Thoracic aorta (tissue), 2 donors: ENCODE data around the gene RAPGEFL1. TPM values are rescaled to one million over a fixed set of nuclear protein-coding genes. Genes with fewer than 3 reads are reported as not detected.

ENCODE experiments used
- ATAC-seq: fragments of 150-250 bp; one replicate; pipeline ENCODE4 v1.8.0; 2017; ENCODE audit warnings: low read depth; ENCODE audit not compliant: insufficient number of reproducible peaks, low FRiP score
- DNase-seq: peaks from one replicate; pipeline ENCODE4 v3.0.0-alpha.2; 2020; ENCODE audit warnings: low spot score
- H3K27ac ChIP-seq, 2 donors: fragments of 200-600 bp; sonication (generic); 1 replicate in 1 of 2; 2 replicates in 1 of 2; pipeline ENCODE4 v1.5.1; 2016; ENCODE audit warnings: mild to moderate bottlenecking in 2 of 2, moderate library complexity in 2 of 2
- H3K27me3 ChIP-seq: fragments of 200-600 bp; sonication (generic); replicated peaks from 2 replicates; pipeline ENCODE4 v1.6.0; 2016; ENCODE audit warnings: mild to moderate bottlenecking; ENCODE audit not compliant: insufficient read depth
- H3K36me3 ChIP-seq: fragments of 200-600 bp; sonication (generic); one replicate; pipeline ENCODE4 v1.5.1; 2016
- H3K4me1 ChIP-seq, 2 donors: fragments of 200-600 bp; sonication (generic); 1 replicate in 1 of 2; 2 replicates in 1 of 2; pipeline versions ENCODE4 v1.5.1 to v1.6.0; 2016; ENCODE audit warnings: low read depth in 2 of 2, mild to moderate bottlenecking in 1 of 2; ENCODE audit not compliant: control insufficient read depth in 1 of 2
- H3K4me3 ChIP-seq: fragments of 200-600 bp; sonication (generic); 2 replicates; pipeline ENCODE4 v1.5.1; 2016; ENCODE audit warnings: mild to moderate bottlenecking
- H3K9me3 ChIP-seq: fragments of 200-600 bp; sonication (generic); 2 replicates; pipeline ENCODE4 v1.5.1; 2016
- CTCF ChIP-seq: fragments of 200-600 bp; sonication (generic); IDR thresholded peaks from one replicate; pipeline ENCODE4 v1.5.1; 2019; ENCODE audit warnings: antibody characterized with exemption
- total RNA-seq, 2 donors: library from RNA; depleted of rRNA; stranded (reverse); fragments of >200 nt; gene quantifications; one replicate each; pipeline versions ENCODE4 v1.1.0 to v1.2.3, GENCODE V29; 2016

Gene RAPGEFL1
- total RNA-seq, 2 donors from 2014 or later, result 7.3 to 21.7 TPM

- no peaks in the 10 kb centered on the region for H3K36me3 ChIP-seq
- no peak for DNase-seq
- H3K27me3 ChIP-seq, result no peaks in the 10 kb centered on the region
- peaks cover 3 to 9% of the 10 kb centered on the region in 2 donors for H3K4me1 ChIP-seq
- H3K4me3 ChIP-seq, result no peak overlapping the region
- no peak overlapping the region for H3K27ac ChIP-seq
- no peaks in the 10 kb centered on the region for H3K9me3 ChIP-seq
- TF ChIP-seq CTCF, result no peak
- no peak for ATAC-seq
Measured at GRCh38 chr17:40179923-40180659, 2.8 kb downstream of the RAPGEFL1 start.

DNA sequence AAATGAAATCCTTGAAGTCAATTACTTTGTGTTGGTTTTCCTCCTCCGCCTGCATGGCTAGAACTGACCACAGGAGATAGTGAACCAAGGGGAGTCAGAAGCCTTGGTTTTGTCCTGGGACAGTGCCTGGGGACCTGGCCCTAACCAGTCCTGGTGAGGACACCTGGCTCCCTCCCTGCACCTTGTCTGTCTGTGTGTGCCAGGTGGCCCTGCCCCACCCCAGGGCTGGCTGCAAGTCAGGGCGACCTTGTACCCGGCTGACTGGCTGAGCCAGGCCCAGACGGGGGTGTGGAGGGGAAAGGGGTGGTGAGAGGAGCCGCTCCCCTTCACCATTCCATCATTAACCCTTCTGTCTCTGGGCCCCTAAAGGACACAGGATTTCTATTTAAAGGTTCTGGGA, 3.4 kb downstream of the RAPGEFL1 start:
- Histone ChIP-seq H3K27ac (no peak overlapping the region), H3K27me3 (no peaks in the 10 kb centered on the region), H3K4me1 (peaks cover 3 to 9% of the 10 kb centered on the region in 2 donors), H3K9me3 (no peaks in the 10 kb centered on the region), H3K4me3 (no peak overlapping the region), H3K36me3 (no peaks in the 10 kb centered on the region)
- ATAC-seq (no peak), DNase-seq (no peak)
- TF ChIP-seq CTCF, result no peak

DNA sequence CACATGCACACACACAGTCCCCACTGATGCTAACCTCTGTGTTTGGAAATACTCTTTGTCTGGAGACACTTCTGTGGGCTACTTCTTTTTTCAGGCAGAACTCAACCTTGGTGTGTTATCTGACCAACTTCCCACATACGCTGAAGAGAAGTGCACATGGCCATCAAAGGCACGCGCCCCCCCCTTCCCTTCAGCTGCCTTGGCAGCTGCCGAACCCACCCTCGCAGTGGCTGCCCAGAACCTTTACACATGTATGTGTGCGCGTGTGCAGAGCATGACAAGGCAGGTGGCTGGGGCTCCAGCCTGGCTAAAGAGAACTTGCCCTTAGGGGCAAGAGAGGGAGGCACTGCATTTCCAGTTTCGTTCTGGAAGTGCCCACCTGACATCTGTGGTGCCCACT, 3.9 kb downstream of the RAPGEFL1 start:
- Histone ChIP-seq H3K4me3 (no peak overlapping the region), H3K36me3 (no peaks in the 10 kb centered on the region), H3K4me1 (peaks cover 3 to 9% of the 10 kb centered on the region in 2 donors), H3K27ac (no peak overlapping the region), H3K27me3 (no peaks in the 10 kb centered on the region), H3K9me3 (no peaks in the 10 kb centered on the region)
- DNase-seq (no peak), ATAC-seq (no peak)
- TF ChIP-seq CTCF, result no peak

GRCh38 chr17:40182606-40183005, 5.3 kb downstream of the RAPGEFL1 start:
- Histone ChIP-seq H3K4me3 (no peak overlapping the region), H3K4me1 (peaks cover 1% of the 10 kb centered on the region in 2 donors), H3K27me3 (no peaks in the 10 kb centered on the region), H3K27ac (no peak overlapping the region), H3K9me3 (no peaks in the 10 kb centered on the region), H3K36me3 (no peaks in the 10 kb centered on the region)
- DNase-seq (no peak), ATAC-seq (no peak)
- TF ChIP-seq CTCF, result no peak

DNA sequence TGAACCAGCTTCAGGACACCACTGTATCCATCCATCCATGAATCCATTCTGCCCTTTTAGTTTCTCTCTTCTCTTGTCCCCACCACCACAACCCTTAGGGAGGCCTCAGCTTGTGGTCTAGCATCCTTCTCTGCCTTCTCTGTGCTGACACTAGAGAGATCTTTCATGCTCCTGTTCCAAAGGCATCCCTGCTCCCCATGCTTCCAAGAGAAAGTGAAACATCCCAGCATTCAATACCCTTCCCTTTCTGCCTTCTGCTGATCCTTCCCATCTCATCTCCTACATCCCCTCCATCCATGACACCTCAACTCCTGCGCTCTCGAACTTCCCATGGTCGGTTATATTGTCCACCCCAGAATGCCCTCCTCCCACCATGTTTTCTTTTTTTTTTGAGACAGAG, 10.0 kb downstream of the RAPGEFL1 start:
- Histone ChIP-seq H3K9me3 (no peaks in the 10 kb centered on the region), H3K27me3 (no peaks in the 10 kb centered on the region), H3K36me3 (no peaks in the 10 kb centered on the region), H3K4me3 (no peak overlapping the region), H3K27ac (no peak overlapping the region), H3K4me1 (peaks cover 0 to 11% of the 10 kb centered on the region in 2 donors)
- no peak for TF ChIP-seq CTCF
- DNase-seq, result no peak
- no peak for ATAC-seq
